Lower leg skin (tissue), 3 donors: ENCODE data around the gene CD83.

ENCODE experiments used
- CTCF ChIP-seq, 3 donors: fragments of 450-650 bp; IDR thresholded peaks; one replicate each; pipeline ENCODE4 v1.5.1; 2016; ENCODE audit warnings: antibody characterized with exemption in 3 of 3, mild to moderate bottlenecking in 3 of 3, moderate library complexity in 2 of 3
- POLR2A ChIP-seq, 2 donors: fragments of 450-650 bp; IDR thresholded peaks; one replicate each; pipeline ENCODE4 v1.6.1; 2016 to 2017; ENCODE audit warnings: antibody characterized with exemption in 2 of 2, mild to moderate bottlenecking in 1 of 2, moderate library complexity in 1 of 2

DNA sequence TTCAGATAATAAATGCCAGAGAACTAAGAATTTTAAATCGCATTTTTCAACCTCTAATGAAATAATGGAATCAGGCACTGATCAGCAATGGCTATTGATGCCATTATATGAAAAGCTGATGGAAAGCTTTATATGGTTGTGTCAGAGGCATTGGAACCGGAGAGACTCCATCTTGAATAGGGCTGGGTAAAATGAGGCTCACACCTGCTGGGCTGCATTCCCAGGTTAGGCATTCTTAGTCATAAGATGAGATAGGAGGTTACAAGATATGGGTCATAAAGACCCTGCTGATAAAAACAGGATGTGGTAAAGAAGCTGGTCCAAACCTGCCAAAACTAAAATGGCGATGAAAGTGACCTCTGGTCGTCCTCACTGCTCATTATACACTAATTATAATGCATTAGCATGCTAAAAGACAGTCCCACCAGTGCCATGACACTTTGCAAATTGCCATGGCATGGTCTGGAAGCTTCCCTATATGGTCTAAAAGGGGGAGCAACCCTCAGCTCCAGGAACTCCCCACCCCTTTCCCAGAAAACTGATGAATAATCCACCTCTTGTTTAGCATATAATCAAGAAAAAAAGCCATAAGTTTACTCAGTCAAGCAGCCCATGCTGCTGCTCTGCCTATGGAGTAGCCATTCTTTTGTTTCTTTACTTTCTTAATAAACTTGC lies 40.2 kb upstream of the CD83 start:
- TF ChIP-seq CTCF (IDR thresholded peaks at IDR 0.05) (no peak), POLR2A (IDR thresholded peaks at IDR 0.05) (no peak)
